Thyroid gland (tissue), 4 donors: Measurements from ENCODE around the gene TRMT2A. TPM values are rescaled to one million over a fixed set of nuclear protein-coding genes. Genes with fewer than 3 reads are reported as not detected.
A peak's percentile ranks its signal among the peaks of the same experiment; 100 is the strongest.

Experiments used
- DNase-seq, 2 donors: peaks; one replicate each; pipeline ENCODE4 v3.0.0-alpha.2; 2019
- H3K27ac ChIP-seq, 3 donors: fragments of 200-600 bp; sonication (generic); 1 replicate in 2 of 3; 2 replicates in 1 of 3; pipeline ENCODE4 v1.5.1; 2016 to 2019; ENCODE audit warnings: mild to moderate bottlenecking in 1 of 3, moderate library complexity in 1 of 3
- H3K27me3 ChIP-seq: fragments of 200-600 bp; sonication (generic); one replicate; pipeline ENCODE4 v1.5.1; 2019
- H3K36me3 ChIP-seq, 2 donors: fragments of 200-600 bp; sonication (generic); one replicate each; pipeline ENCODE4 v1.5.1; 2016 to 2019
- H3K4me1 ChIP-seq, 2 donors: fragments of 200-600 bp; sonication (generic); one replicate each; pipeline ENCODE4 v1.5.1; 2017 to 2019
- H3K4me3 ChIP-seq, 3 donors: fragments of 200-600 bp; sonication (generic); replicated peaks in 1 of 3; 1 replicate in 2 of 3; 2 replicates in 1 of 3; pipeline ENCODE4 v1.5.1; 2016; ENCODE audit warnings: mild to moderate bottlenecking in 1 of 3
- H3K9me3 ChIP-seq: fragments of 200-600 bp; sonication (generic); one replicate; pipeline ENCODE4 v1.5.1; 2017
- POLR2A ChIP-seq, 2 donors: fragments of 450-650 bp; IDR thresholded peaks; one replicate each; pipeline ENCODE4 v1.6.1; 2017; ENCODE audit warnings: antibody characterized with exemption in 2 of 2, mild to moderate bottlenecking in 2 of 2, moderate library complexity in 1 of 2
- WGBS, 2 donors: methylation state at CpG; one replicate each; pipeline ENCODE4 v1.1.5; 2017; 5-methylcytosine and 5-hydroxymethylcytosine counted together
- intact Hi-C: fragments of 100-400 bp; cut with DNase I; formaldehyde crosslinking; loops from one replicate; pipeline ENCODE4 v1.15.1; 2023
- total RNA-seq, 4 donors: library from RNA; depleted of rRNA; stranded (reverse); fragments of >200 nt; gene quantifications; one replicate each; pipeline ENCODE4 v1.2.3, GENCODE V29; 2016
- TF ChIP-seq, protein P1 (sequence below), 6 experiments: fragments of 200-600 bp in 3 of 6; fragments of 450-650 bp in 3 of 6; sonication (generic) in 3 of 6; IDR thresholded peaks; one replicate each; pipeline ENCODE4 v1.5.1; 2016 to 2019; ENCODE audit warnings: antibody characterized with exemption in 6 of 6, mild to moderate bottlenecking in 2 of 6, inconsistent platforms in 1 of 6, moderate library complexity in 1 of 6

The TRMT2A gene
- total RNA-seq, 4 donors from 2014 or later = 36.9 to 65.5 (median 53.3) TPM

DNA sequence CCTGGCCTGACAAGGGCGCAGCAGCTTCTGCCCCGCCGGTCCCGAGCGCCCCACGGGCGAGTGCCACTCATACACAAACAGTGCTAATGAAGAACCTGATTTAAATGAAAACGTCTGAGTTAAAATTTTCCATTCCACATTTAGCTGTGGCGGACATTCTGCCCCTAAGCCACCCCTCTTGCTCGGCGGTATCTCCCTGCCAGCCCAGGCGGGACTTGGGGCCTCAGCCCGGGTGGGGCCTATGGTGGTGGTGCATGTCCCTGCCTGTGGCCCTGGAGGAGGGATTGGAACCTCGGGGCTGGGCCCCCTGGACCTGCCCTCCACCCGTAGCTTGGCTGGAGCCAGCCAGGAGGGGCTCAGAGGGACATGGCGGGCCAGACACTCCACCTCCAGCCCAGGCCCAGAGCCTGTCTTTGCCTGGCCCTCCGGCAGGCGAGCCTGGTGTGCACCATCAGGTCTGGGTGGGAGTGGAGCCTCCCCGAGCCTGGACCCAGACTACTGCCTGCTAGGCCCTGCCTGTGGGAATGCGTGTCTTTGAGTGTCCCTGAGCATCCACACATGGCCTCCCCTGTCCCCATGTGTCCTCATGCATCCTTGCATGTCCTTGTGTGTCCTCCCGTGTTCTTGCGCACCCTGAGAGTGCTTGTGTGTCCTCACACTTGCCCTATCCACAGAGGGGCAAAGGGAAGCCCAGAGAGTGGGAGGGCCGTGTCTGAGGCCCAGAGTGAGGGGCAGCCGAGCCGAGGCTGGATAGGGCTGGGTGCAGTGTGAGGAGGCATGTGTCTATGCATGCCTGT is 19.0 kb upstream of the TRMT2A start:
- Histone ChIP-seq H3K27ac (no peak overlapping the region), H3K4me1 (peaks cover 18 to 57% of the 10 kb centered on the region in 2 donors), H3K27me3 (no peaks in the 10 kb centered on the region), H3K36me3 (no peaks in the 10 kb centered on the region), H3K4me3 (no peak overlapping the region), H3K9me3 (no peaks in the 10 kb centered on the region)
- intact Hi-C loops = no loop called here
- 92 to 94% methylated on average over 9 to 22 of the region's 25 CpGs for WGBS, 2 donors
- TF ChIP-seq POLR2A (IDR thresholded peaks at IDR 0.05) = no peak
- TF ChIP-seq, protein P1, sequence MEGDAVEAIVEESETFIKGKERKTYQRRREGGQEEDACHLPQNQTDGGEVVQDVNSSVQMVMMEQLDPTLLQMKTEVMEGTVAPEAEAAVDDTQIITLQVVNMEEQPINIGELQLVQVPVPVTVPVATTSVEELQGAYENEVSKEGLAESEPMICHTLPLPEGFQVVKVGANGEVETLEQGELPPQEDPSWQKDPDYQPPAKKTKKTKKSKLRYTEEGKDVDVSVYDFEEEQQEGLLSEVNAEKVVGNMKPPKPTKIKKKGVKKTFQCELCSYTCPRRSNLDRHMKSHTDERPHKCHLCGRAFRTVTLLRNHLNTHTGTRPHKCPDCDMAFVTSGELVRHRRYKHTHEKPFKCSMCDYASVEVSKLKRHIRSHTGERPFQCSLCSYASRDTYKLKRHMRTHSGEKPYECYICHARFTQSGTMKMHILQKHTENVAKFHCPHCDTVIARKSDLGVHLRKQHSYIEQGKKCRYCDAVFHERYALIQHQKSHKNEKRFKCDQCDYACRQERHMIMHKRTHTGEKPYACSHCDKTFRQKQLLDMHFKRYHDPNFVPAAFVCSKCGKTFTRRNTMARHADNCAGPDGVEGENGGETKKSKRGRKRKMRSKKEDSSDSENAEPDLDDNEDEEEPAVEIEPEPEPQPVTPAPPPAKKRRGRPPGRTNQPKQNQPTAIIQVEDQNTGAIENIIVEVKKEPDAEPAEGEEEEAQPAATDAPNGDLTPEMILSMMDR (IDR thresholded peaks at IDR 0.05) = no peak
- DNase-seq = no peak

DNA sequence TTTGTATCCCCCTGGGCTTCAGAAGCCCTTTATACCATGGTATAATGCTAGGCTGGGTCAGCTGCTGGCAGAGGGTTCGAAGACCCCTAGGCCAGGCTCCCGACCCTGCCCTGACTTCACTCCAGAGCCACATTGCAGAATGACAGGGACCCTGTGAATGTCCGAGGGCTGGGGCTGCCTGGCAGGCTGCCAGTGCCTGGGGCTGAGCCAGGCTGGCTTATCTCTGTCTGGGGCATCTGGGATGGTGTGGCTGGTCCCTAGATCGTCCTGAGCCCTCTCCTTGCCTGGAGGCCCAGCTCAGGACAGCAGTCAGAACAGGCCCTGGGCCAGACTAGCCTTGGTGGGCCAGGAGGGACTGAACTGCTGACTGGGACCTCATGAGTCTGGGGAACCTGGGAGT is 18.2 kb upstream of the TRMT2A start:
- no peak for DNase-seq
- no peak overlapping the region for H3K4me3 ChIP-seq
- intact Hi-C loops = no loop called here
- H3K27me3 ChIP-seq = no peaks in the 10 kb centered on the region
- peaks cover 18 to 63% of the 10 kb centered on the region in 2 donors for H3K4me1 ChIP-seq
- no peaks in the 10 kb centered on the region for H3K36me3 ChIP-seq
- H3K27ac ChIP-seq = no peak overlapping the region
- WGBS, 2 donors = 72 to 74% methylated on average over 2 to 3 of the region's 4 CpGs
- TF ChIP-seq, protein P1 (IDR thresholded peaks at IDR 0.05) = no peak
- TF ChIP-seq POLR2A (IDR thresholded peaks at IDR 0.05) = no peak
- no peaks in the 10 kb centered on the region for H3K9me3 ChIP-seq

DNA sequence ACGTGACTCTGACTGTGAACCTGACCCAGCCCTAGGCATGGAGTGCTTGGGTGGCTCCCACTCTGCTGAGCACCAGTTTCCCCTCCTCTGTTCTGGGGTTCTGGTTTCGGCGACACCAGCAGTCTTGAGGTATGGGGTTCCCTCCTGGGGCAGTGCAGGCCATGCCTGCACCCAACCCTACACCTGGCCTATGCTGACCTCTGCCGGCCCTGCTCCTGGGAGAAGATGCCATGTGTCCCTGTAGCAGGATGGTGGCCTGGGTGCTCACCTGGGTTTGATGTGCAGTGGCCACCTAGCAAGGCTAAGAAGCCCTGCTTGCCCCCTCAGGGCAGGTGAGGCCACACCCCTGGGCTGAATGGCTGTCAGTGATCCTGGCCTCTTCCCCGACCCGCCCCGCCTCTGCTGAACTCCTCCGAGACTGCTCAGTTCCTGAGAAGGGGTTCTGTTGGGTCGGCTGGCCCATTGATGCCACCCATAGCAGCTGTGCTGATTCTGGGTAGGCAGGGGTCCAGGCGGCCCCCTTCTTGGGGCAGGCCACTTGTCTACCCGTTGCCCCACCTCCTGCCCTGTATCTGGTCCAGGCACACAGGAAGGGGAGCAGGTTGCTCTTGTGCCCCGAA is 17.0 kb upstream of the TRMT2A start:
- intact Hi-C loops = no loop called here
- Histone ChIP-seq H3K4me3 (no peak overlapping the region), H3K27ac (no peak overlapping the region), H3K36me3 (no peaks in the 10 kb centered on the region), H3K9me3 (no peaks in the 10 kb centered on the region), H3K27me3 (no peaks in the 10 kb centered on the region), H3K4me1 (peaks cover 18 to 63% of the 10 kb centered on the region in 2 donors)
- DNase-seq = no peak
- 88 to 92% methylated on average over 7 to 10 of the region's 12 CpGs for WGBS, 2 donors
- TF ChIP-seq, protein P1 (IDR thresholded peaks at IDR 0.05) = no peak
- TF ChIP-seq POLR2A (IDR thresholded peaks at IDR 0.05) = no peak

DNA sequence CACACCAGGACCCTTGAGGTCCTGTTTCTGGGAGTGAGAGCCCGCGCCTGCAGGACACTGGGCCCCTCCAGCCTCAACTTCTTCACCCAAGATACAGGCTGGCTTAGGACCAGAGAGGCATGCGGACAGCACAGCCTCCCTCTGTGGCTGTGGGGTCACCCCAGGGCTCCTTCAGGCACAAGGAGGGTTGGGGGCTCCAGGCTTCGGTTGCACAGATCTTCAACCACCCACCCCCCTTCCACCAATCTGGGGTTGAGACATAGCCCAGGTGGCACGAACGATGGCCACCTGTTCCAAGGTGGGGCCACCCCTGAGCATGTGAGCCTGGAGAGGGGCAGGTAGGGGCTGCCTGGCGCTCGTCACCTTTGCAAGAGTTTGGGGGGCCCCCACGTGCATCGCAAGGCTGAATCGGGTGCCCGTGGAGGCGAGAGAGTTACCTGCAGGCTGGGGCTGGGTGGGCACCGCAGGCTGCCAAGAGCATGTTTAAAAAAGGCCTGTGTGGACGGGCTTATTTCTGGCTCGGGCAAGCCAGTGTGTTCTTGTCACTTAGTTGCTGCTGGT is 15.7 kb upstream of the TRMT2A start:
- WGBS, 2 donors = 53 to 68% methylated on average over 6 to 12 of the region's 16 CpGs
- Histone ChIP-seq H3K9me3 (no peaks in the 10 kb centered on the region), H3K36me3 (no peaks in the 10 kb centered on the region), H3K27ac (no peak overlapping the region), H3K27me3 (no peaks in the 10 kb centered on the region), H3K4me3 (peak overlapping the region; percentile 60 to 90 (median 83)), H3K4me1 (peaks cover 18 to 58% of the 10 kb centered on the region in 2 donors)
- intact Hi-C loops = no loop called here
- TF ChIP-seq, protein P1 (IDR thresholded peaks at IDR 0.05) = no peak
- TF ChIP-seq POLR2A (IDR thresholded peaks at IDR 0.05) = no peak
- no peak for DNase-seq
